GM18517 (cell line): ENCODE results near the gene PRRX1.

ENCODE experiments used
- ATAC-seq: cut with Tn5 transposase; IDR thresholded peaks from one replicate; pipeline ENCODE4 v1.9.1; 2021; ENCODE audit warnings: mild to moderate bottlenecking, moderate library complexity; ENCODE audit not compliant: unreplicated experiment

Gene PRRX1

DNA sequence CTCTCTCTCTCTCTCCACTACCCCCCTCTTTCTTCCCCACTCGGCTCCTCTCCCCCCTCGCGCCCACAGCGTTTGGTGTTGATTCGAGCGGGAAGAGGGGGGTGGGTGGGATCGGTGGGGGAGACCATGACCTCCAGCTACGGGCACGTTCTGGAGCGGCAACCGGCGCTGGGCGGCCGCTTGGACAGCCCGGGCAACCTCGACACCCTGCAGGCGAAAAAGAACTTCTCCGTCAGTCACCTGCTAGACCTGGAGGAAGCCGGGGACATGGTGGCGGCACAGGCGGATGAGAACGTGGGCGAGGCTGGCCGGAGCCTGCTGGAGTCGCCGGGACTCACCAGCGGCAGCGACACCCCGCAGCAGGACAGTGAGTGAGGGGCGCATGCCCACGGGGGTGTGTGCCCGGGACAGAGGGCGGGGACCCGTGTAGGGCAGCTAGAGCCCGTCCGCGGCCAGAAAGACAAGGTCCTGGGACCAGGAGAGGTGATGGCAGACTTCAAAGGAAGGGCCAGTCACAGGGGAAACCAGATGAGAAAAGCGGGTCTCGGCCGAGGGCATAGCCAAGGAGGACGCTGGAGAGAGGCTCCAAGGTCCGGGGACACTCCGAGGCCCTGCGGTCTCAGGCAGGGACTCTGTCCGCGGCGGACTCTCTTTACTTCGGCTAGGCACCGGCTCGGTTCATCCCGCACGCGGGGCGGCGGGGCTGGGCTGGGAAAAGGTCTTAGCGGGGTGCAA is at the start of gene PRRX1:
TSS of gene PRRX1 (plus strand) at position 39 of the 735 bp plus-strand sequence. CDS start at position 127, 88 bp downstream.
- no peak for ATAC-seq

DNA sequence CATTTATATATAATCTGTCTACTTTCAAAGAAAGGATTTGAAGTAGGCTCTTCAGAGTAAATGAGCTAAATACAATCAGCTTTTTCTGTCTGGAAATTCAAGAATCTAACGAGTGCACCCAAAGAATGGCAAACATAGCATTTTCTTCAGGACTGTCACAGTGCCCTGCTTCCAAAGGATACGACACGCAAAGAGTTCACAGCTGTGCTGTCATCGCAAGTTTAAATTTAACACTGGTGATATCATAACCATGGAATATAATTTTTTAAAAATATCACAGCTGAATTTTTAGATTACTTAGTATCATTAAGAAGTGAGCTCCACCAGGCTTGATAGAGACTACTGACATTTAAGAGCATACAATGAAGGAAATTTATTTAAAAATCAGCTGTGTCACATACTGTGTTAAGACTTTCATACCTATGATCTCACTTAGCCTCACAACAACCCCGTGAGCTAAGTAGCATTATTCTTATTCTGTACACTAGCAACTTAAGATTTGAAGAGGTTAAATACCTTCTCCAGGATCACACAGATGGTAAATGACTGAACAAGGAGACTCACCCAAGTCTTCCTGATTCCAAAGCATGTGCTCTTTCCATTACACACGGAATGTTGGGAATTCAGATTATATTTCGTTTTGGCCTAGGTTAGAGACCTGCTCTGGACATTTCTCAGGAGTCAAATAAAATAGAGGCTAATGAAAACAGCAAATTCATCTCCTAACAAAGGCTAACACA is 46.2 kb upstream of the PRRX1 start:
- ATAC-seq: no peak

DNA sequence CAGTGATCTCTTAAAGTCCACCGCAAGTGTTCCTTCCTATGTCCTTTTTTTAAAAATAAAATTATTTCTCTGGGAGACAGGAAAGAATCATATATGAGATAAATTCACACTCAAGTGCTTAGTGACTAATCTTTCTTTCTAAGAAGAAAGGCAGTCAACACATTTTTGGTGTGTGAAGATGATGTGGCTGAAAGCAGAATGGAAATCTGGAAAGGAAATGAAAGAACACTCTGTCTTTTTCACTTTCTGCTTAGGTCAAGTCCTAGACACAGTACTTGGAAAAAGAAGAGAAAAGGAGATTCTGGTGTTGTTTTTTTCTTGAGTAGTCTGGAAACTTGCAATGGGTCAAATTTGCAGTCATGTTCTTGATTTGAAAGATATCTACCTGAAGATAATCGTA is 45.5 kb upstream of the PRRX1 start:
- no peak for ATAC-seq

DNA sequence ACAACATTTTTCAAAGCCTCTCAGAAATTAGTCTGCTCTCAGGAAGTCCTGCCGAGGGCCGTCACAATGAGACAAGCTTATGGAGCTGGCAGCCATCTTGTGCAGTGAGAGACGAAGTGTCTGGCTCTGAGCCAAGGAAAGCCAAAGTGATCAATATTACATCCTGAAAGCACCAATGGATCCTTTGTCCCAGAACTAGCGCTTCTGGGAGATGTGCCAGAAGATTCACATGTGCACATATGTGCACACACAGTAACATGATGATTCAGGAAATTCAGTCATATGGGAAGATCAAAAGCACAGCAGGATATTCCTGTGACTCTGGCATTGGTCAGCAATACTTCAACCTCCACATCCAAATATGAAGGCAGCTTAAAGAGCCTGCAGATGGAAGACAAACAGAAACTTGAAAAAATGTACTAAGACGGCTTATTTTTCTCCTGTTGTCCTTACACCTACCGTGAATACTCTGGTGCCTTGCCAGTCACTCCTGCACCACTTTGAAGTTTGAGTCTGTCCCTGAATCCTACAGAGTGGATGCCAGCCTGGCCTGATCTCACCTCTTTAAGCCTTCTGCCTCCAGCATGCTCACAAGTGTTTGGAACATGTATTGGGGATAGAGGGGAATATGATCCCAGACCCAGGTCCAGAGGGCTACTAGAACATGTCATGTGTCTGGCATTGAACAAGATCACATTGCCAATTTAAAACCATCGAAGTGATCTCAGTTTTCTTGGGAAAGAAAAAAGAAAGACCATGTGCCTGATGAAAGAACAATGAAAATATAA is 44.5 kb upstream of the PRRX1 start:
- ATAC-seq: no peak

DNA sequence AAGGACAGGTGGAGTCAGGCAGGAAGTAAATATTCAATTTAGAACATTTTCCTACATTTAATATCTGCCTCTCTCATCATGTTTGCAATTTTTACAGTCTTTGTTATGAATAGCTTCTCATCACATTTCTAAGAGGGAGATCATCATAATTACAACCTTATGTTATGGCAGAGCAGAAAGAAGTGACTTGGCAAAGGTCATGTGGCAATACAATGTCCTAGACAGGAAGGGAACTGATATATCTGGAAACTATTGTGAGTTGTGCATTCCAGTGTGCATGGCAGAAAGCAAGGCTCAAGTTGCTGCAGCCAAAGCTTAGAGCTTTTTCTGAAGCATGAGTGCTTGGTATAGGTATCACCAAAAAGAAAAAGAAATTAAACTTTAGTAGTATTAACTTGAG is 43.8 kb upstream of the PRRX1 start:
- no peak for ATAC-seq

DNA sequence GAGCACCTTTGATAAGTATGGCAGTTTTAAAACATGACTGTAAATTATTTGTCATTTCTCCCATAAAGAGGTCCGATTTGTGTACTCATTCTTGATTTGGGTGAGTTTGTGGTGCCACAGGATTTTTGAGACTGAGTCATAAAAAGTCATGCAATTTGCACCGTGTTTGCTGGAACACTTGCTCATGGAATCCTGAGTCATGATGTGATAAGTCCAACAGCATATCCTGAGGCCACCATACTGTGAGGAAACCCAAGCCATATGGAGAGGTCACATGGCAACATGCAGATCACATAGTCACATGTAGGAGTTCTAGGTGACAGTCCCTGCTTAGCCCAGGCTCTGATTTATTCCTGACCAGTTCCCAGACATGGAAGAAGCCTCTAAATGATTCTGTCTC is 40.8 kb upstream of the PRRX1 start:
- no peak for ATAC-seq

DNA sequence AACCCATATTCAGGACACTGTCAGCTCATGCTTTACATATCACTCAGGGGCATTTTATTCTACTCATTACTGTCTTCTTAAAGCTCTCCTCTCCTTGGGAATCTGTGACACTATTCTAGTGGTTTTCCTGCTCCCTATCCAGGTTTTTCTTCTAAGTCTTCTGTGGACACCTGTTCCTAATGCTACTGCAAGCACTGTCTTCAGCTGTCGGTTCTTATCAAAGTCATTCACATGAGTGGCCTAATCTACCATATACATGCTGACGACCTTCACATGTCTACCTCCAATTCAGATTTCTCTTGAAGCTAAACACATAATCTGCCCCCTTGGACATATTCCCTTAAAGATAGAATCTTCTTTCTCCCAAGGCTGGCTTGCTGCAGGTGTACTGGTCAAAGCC is 39.8 kb upstream of the PRRX1 start:
- ATAC-seq: no peak

DNA sequence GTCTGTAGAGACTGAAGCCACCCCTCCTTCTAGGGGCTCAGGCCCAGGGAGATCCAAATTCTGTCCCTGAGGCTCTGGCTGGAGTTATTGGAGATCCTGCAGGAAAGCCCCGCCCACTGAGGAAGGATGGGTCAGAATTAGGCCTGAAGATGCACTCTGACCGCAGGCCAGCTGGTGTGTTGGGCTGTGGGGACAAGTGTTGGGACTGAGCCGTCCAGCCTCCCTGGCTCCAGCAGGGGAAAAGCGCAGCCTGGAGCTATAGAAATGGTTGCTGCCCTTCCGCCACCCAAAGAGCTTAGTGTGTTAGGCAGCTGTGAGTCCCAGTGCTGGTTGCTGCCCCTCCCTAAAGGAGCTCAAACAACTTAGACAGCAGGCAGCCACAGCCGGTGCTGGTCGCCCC is 33.0 kb upstream of the PRRX1 start:
- ATAC-seq: no peak

DNA sequence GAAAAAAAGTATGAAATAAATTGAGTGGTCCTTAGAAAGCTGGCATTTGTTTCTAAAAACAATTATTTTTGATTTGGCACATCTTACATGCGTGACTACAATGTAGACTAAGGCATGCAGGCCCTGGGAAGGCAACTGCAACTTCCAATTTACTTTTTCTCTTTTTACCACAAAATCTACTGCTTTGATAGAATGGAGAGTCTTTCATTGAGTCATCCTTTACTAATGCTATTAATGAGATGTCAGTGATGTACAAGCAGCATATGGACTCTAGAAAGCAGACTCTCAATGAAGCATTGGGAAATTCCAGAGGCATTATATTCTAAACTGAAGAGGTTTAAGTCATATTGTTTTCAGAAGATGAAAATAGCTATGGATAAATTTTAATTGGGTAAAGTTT is 29.6 kb upstream of the PRRX1 start:
- no peak for ATAC-seq

DNA sequence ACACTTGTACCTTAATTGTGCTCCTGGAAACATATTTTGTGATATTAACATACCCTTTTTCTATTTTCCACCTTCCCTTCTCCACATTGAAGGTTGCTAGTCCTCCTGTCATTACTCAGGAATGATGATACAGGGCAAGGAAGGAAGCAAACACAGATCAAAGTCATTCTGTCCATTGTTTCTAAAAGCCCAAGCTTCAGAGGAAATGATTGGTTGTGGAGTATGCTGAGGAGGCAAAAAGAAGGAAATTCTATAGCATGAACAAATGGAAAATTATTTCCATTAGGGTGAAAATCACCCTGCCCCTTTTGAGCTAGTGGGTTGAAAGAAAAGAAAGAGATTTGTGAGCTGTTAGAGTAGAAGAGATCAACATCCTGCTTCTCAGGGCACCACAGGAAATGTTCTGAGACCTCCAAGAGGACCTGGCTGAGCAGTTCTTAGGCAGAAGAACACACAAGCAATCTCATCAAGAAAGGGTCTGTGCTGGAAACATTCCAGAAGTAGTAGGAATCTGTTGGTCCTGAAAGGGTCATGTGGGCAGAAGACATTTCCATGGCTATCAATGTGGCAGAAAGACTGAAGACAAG is 29.0 kb upstream of the PRRX1 start:
- ATAC-seq: no peak

DNA sequence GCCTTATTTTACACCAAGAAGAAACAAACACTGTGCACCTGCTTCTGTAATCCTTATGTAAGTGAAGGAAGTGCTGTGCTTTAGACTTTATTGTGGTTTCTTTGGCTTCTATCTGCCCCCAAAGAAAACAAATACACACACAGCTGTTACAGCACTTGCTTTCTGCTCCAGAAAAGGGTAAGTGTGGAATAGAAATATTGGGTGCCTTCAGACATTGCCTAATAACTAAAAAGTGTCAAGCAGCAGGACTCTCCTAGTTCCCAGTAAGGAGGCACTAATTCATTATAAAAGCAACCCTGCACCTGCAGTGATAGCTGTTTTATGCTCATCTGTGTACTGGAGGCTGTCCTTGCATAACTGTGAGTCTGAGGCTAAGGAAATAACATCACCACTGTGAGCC is 23.4 kb upstream of the PRRX1 start:
- ATAC-seq: no peak

DNA sequence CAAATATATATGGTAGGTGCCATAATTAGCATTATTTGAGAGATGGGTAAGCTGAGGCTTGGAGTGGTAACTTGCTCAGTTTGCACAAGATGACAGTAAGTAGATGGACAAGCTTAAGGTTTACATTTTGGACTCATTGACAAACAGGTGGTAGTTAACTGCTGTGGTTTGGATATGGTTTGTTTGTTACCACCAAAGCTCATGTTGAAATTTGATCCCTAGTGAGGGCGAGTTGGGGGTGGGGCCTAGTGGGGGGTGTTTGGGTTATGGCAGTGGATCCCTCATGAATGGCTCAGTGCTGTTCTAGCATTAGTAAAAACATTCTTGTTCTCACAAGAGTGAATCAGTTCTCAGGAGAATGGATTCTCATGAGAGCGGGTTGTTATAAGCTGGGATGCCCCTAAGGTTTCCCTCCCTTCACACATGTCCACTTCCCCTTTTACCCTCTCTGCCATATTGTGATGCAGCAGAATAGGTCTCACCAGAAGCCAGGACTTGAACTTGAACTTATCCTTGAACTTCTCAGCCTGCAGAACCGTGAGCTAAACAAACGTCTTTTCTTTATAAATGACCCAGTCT is 6.6 kb upstream of the PRRX1 start:
- ATAC-seq: no peak

DNA sequence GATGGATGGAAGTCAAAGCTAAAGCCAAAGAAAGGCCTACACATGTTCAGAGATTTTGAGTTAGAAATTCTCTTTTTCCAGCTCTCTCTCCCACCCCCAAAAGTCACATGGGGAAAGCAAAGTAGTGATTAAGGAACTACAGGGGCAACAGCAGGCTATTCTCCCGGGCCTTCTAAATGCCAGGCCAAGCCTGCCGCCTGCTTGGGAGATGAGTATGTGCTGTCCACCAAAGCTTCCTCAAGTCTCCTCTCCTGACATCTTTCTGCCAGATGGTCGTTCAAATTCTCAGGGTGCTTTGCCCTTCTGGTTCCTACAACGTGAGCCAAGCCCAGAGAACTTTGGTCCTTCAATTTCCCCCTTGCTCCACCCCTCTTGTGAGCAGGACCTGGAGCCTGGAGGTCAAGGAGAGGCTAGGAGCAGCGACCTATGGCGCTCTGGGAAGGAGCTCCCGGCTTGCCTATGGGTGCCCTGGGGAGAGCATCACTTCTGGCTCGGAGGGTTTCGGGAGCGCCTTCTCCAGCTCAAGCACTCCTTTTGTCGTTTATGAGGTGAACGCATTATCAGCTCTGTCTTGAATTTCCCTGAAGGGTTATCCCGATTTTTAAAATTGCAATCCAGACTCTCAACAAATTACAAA is 4.4 kb upstream of the PRRX1 start:
- no peak for ATAC-seq

DNA sequence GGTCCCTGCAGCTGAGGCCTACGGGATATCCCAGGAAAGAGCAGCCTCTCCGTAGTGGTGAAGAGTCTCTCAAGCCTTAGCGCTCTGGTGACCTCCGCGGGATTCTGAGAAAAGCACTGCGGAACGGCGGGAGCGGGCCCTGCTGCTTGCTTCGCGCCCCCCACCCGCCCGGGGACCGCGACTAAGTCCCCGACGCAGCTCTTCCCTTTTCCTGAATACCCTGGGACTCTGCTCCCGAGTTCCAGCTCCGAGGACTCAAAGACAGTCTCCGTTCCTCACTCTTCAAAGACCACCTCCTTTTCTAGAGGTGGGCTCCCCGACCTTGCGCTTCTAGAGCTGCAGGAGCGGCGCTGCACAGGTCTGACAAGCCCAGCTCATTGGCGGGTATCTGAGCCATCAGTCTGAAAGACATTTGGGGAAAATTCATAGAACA is 3.6 kb upstream of the PRRX1 start:
- ATAC-seq: no peak

DNA sequence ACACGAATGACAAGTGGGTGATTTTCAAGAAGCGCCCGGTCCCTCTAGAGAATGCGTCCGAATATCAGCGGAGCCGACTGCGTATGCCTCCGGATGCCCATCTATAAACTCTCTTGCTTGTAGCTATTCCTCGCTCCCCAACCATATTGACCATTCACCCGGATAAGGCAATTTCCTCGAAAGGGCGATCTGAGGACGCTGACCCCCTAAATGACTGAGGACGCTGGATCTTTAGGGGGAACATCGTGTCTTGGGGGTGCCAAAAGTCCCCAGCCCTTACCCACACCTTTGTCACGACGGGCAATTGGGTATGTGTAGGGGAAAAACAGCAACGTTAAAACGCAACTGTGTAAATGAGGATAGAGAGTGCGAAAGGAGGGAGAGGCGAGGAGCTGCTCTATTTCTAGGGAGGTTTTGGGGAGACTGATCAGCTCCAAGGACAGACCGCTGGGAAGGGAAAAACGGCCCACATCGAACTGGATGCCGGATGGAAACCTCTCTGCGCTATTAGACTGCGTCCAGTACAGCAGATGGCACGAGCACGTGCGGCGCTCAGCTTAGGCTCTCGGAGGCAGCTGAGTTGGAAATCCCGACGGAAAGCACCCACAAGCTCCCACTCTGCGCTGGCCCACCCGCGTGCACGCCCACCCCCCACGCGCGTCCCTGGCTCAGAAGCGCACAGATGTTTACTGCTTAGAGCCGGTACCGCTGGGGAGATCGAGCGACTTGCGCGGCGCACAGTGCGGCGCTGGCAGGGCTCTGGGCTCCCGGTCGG is 2.9 kb upstream of the PRRX1 start:
- no peak for ATAC-seq

DNA sequence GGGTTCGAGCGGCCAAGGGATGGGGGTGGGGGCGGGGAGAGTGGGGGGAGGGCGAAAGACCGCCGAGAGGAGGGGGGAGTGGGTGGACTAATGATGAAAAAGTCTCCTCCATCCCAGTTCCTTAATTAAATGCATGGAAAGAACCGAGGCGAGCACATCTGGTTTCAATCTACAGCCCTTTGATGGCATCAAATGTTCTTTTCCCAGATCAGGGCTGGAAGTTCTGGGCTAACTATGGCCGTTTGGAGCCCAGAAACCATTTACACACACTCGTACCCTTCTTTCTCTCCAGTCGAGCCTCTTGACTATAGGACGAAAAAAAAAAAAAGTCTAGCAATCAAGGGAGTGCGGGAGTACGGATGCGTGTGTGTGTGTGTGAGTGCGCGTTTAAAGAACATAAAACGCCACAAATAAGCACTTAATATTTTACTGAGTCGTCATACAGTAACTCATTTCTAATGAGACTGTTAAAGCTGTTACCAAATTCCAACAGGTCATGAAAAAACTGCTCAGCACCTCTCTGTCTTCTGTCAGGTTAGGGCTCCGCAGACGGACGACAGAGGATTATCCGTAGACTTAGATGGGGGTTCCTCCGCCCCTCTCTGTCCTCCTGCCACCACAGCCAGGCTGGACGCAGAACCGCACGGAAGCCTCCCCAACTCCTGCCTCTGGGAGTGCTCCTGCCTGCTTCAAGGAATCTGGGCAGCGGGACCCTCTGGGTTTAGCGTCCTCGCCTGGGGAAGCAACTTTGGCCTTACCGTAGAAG is 2.1 kb upstream of the PRRX1 start:
- no peak for ATAC-seq

DNA sequence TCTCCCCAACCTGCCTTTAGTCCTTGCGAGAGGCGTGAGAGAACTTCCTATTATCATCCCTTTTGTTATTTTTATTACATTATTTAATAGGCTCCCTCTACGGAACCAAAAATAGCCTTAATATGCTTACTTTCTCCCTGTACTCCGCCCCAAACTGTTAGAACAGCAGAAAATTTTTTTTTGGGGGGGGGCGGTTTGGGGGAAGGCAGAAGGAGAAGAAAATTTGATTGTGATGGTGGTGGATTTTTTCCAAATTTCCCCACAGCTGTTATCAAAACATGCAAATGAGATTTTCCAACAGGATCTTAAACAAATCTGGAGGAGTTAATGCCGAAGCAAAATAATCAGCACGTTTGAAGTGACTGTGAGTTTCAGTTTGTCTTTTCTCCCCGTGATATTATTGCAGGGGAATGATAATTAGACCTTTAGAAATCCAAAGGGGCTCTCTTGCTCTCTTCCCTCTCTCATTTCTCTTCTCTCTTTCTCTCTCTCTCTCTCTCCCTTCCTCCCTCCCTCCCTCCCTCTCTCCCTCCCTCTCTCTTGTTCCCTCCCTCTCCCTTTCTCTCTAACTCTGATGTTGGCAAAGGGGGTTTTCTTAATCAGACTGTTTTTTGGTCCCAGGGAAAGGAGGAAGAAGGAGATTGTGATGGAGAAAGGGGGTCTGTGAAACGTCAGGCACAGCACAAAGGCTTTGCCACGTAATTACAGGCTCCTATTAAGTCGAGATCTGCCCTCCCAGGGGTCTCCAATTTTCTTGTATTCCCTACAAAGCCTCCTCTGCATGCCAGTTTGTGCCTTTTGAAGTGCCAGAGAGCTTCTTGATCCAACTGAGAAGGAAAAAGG is 1.1 kb upstream of the PRRX1 start:
- ATAC-seq: no peak
